GM12874 (cell line): ENCODE results near the gene DOK4.

ENCODE experiments used
- TF ChIP-seq, protein P1 (sequence below): IDR thresholded peaks from 2 replicates; pipeline ENCODE4 v1.5.1; 2011; ENCODE audit warnings: low read depth, mild to moderate bottlenecking, control low read depth, low read length, moderate library complexity; ENCODE audit not compliant: insufficient read depth

The DOK4 gene

DNA sequence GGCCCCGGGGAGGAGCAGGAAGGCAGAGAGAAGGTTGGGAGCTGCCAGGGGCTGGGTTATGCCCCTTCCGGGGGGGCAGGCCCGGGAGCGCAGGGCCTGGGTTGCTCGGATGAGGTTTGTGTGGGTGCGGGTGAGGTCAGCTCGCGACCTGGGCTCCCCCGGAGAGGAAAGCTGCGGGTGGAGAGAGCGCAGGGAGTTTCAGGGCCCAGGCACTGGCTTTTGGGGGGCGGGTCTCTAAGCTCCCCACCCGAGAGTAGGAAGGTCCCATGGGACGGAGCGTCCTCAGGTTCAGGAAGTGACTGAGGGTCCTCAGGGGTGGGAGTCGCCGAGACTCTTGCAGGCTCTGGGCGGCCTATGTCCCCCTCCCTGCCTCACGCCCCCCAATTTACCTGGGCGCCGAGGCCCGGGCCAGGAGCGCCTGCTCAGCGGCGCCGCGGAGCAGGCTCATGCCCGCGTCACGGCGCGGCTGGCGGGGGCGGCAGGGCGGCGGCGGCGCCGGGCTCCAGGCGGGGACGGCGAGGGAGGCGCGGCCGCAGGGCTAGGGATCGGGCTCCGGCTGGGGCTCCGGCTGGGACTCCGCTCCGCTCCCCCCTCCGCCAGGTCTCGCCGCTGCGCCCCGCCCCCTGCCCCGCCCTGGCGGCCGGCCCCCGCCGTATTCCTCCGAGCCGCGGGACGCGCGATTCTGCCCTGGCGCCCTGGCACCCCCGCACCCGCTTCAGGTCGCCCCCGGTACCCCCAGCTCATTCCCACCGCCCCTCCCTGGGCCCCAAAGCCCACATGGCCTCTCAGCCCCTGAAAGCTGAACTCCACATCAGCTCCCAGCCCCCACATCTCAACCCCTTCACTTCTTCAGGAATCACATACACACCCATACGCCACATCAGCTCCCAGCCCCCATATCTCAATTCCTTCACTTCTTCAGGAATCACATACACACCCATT is at the start of gene DOK4:
Gene DOK4, minus strand, starts transcription at position 578 of the 942 bp plus-strand sequence. CDS start 6,986 bp downstream, outside the sequence.
- TF ChIP-seq, protein P1, sequence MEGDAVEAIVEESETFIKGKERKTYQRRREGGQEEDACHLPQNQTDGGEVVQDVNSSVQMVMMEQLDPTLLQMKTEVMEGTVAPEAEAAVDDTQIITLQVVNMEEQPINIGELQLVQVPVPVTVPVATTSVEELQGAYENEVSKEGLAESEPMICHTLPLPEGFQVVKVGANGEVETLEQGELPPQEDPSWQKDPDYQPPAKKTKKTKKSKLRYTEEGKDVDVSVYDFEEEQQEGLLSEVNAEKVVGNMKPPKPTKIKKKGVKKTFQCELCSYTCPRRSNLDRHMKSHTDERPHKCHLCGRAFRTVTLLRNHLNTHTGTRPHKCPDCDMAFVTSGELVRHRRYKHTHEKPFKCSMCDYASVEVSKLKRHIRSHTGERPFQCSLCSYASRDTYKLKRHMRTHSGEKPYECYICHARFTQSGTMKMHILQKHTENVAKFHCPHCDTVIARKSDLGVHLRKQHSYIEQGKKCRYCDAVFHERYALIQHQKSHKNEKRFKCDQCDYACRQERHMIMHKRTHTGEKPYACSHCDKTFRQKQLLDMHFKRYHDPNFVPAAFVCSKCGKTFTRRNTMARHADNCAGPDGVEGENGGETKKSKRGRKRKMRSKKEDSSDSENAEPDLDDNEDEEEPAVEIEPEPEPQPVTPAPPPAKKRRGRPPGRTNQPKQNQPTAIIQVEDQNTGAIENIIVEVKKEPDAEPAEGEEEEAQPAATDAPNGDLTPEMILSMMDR: no peak

GRCh38 chr16:57535680-57536305 is 49.5 kb upstream of the DOK4 start:
- TF ChIP-seq, protein P1: 0 out of 2 replicates have a peak, but pooled peaks have one; percentile 13

DNA sequence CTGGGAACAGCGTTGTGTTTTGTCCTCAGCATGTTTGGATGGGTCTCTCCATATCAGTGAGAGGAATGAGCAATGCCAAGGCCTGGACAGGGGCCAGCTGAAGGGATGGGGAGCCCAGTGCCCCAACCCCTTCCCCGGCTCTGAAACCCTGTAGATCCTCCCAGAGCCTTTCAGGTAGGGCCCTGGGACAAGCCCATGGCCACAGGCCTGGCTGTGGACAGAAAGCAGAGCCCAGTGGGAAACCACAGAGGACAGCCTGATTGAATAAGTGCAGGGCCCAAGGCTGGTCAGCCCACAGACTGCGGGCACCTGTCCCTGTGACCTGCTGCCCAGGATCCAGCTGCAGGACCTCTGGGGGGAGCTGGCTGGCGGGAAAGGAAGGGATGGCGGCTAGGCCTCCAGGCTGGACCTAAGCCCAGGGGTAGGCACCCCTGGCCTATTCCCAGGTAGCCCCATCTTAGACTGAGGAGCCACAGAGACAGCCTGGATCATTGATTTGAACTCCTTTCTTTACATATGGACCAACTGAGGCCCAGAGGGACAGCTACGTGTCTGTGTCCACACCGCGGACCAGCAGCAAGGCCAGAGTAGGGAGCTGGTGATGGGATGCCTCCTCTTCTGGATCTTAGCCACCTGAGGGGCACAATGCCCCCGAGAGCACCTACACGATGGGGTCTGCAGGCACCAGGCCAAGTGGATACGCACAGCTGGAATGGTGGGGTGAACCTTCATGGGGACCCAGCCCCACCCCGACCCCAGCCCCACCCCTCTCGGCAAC is 48.8 kb upstream of the DOK4 start:
- TF ChIP-seq, protein P1: no peak

DNA sequence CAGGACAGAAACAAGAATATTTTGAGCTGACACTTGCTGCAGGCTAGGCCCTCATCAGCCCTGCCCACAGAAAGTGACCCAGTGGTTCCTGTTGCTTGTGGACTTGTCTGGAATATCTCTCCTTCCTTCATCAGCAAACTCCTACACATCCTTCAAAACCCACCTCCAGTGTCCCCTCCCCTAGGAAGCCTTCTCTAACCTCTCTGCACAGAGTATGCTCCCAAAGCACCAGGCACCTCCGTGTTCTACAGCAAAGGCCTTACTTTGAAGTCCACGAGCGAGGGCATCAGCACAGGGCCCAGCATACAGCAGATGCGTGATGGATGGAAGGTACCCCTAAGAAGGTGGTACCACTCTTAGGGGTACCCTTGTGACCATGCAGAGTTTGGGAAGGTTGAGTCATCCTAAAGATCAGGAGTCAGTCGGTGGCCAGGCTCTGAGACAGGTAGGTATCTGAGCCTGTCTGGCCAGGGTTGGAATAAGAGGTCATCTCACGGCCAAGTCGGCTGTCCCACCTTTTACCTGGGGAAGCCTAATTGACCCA is 48.1 kb upstream of the DOK4 start:
- TF ChIP-seq, protein P1: no peak

- TF ChIP-seq, protein P1: no peak
Measured at GRCh38 chr16:57533431-57534336, 47.4 kb upstream of the DOK4 start.

DNA sequence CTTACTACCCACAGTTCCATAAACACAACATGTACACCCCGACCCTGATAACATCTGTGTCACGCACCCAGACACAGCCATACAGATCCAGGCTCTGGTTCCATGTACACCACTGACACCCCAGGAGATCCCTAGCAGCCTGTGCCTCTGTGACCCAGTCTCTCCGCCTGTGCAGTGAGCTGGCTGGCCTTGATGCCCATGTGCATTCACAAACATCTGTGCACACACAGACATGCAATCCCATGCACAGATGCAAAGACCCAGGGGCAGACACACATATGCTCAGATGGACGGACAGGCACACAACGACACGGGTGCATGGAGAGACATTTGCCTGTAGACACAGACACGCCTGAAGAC is 46.0 kb upstream of the DOK4 start:
- TF ChIP-seq, protein P1: no peak
